Activated T-cell treated with anti-CD3 and anti-CD28 coated beads, Interleukin-2, amount 50 U/mL, for 1 hour (primary cell): ENCODE data around the gene AZGP1.
A peak's percentile ranks its signal among the peaks of the same experiment; 100 is the strongest.
"Not testable (repeated sequence)": the region's sequence is repeated elsewhere in the genome, so short reads cannot be mapped to it uniquely, and the experiment has no call there.

Experiments used
- DNase-seq: peaks from one replicate; pipeline ENCODE4 v3.0.0-alpha.2; 2020

Gene AZGP1

DNA sequence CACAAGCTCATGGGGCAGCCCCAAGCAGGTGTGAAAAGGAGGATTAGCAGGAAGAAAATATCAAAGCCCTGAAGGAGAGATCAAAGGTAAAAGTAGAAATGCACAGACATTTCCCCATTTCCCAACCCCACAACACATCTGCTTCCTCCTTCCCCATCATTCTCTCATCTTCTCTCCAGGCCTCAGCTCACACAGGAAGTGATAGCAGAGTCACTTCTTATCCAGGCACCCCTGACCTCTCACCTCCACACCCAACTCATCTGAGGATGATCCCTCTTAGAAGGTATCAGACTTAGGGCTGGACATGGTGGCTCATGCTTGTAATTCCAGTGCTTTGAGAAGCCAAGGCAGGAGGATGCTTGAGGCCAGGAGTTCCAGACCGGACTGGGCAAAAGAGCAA, 28.2 kb downstream of the AZGP1 start:
- DNase-seq: no peak

DNA sequence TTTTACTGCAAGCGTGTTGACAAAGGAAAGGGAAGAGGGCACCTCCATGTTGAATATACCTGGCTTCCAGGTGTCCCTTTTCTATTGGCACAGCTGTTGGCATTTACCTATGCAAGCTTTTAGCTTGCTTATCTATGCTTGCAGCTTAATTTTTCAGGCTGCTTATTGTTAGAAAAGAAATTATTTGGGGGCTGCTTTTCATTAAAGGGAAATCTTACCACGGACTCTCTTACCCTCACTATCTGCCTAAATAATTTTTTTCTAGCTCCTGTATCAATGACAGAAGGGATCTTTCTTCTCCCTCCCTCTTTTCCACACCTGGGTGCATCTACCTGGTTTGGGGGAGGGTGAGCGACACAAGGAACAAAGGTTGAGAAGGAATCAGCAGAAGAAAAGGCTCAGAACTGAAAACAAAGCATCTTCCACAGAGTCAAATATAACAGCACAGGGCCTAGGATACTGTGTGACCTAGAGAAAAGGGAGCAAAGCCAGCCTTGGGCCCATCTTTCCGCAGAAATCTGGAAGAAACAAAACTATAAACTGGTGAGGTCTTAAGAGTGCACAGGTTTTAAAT, 31.2 kb downstream of the AZGP1 start:
- no peak for DNase-seq

GRCh38 chr7:99943641-99944496, 32.0 kb downstream of the AZGP1 start:
- DNase-seq: no peak

DNA sequence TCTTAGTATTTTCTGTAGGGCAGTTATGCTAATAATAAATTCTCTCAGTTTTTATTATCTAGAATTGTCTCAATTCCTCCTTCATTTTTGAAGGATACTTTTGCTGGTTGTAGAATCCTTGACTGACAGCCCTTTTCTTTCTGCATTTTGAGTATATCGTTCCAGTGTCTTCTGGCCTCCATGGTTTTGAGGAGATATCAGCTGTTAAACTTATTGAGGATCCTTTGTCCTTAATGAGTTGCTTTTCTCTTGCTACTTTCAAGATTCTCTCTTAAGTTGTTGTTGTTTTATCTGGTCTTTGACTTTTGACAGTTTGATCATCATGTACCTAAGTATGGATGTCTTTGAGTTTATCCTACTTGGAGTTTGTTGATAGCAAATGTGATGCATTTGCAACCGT, 37.5 kb downstream of the AZGP1 start:
- DNase-seq: no peak

DNA sequence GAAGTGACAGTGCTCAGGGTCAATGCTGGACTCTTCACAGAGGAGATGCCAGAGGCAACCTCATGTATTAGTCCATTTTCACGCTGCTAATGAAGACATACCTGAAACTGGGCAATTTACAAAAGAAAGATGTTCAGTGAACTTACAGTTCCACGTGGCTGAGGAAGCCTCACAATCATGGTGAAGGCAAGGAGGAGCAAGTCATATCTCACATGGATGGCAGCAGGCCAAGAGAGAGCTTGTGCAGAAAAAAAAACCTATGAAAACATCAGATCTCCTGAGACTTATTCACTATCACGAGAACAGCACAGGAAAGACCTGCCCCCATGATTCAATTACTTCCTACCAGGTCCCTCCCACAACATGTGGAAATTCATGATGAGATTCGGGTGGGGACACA, 40.8 kb downstream of the AZGP1 start:
- not testable (repeated sequence) for DNase-seq

DNA sequence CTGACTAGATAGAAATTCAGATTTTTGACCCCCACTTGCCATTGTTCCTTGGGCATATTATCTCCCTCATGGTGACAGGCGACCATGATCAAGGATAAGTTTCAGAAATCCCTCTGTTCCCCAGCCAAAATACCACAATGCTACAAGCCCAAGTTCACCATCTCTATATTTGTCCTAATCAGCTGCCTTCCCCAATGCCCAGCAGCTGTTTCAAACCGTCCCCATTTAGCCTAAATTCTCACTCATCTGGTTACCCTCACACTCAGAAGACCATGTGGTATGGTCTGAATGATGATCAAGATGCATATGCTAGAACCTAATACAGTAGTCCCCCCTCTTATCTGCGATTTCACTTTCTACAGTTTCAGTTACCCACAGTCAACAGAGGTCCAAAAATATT, 45.5 kb downstream of the AZGP1 start:
- DNase-seq: no peak

GRCh38 chr7:99929730-99930053, 46.1 kb downstream of the AZGP1 start:
- DNase-seq: no peak

GRCh38 chr7:99928994-99929729, 46.7 kb downstream of the AZGP1 start, which contains the start of gene GJC3:
Gene GJC3, minus strand, starts transcription at chr7:99929620. Its CDS starts 0 bp downstream, at chr7:99929620.
- DNase-seq: peak; percentile 45

DNA sequence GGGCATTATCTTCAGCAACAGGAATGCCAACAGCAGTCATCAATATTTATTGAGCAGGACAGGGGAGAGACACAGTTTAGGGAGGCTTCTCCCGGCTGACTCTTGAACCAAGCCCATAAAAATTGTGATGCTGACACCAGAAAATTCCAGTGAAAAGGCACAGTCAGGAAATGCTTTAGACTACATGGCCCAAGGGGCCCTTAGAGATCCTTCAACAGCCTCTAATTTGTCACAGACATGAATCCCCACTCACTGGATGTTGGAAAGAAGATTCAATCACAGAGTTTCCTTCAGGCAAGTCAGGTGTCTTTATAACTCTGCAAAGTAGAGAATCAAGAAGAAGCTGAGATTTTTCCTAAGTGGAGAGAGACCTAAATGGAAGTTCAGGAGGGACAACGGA, 47.6 kb downstream of the AZGP1 start:
- no peak for DNase-seq

DNA sequence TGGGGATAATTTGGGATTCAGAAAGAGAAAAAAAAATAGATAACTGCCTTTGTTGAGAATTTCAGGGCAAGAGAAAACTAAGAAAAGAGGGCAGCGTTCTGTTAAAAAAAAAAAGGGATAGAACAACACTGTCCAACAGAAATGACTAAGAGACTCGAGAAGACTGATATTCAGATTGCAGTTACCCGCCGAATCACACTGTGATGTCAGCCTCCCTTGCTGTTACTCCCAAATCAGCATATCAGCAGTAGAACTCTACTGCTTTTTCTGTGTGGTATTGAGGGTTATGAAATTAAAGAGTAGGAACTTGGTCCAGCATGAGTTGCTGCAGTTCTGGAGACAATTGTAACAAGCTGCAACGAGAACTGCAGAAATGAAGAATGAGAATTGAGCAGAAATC, 48.3 kb downstream of the AZGP1 start:
- DNase-seq: no peak

DNA sequence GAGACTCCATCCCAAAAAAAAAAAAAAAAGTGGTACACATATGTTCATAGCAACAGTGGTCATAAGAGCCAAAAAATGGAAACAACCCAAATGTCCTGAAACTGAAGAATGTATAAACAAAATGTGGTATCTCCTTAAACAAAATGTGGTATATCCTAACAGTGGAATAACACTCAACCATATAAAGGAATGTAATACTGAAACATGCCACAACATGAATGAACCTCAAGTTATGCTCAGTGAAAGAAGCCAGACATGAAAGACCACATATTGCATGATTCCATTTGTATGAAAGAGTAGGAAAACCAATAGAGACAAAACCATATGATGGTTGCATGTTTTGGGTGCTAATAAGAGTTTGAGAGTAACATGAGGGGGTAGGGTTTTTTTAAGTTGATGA, 49.5 kb downstream of the AZGP1 start:
- DNase-seq: no peak

DNA sequence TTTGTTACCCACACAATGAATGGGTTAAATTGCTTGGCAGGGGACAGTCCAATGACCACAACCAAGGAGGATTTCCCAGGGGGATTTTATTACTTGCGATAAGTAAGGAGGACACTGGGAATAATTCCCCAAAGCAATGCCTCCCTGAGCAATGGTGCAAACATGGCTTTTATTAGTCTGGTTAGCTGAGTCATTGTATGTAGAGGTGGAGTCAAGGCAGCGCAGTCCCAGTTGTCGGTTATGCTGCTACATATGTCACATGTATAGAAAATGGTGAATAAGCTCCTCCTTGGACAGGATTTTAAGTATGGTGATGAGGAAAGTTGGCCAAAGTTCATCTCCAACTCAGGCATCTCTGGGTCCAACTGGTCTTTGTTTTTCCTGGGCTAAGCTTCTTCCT, 52.6 kb downstream of the AZGP1 start:
- no peak for DNase-seq

GRCh38 chr7:99920149-99920548, 55.7 kb downstream of the AZGP1 start:
- no peak for DNase-seq

DNA sequence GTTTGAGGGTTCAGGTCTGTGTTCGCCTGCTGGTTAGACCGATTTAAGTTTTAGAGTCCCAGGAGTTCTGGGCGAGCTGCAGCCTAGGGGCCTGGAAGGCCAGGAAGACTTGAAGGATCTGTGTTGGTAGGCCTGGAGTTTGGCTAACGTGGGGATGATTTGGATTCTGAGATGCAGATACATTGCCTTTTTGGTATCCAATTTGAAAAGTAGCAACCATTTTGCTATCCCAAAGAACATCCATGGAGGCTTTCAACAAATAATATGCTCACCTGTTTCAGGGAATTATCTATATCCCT, 56.1 kb downstream of the AZGP1 start:
- no peak for DNase-seq

- DNase-seq: peak; percentile 86
Measured at GRCh38 chr7:99918959-99919813, 56.6 kb downstream of the AZGP1 start, which contains the start of gene TRIM4. Gene TRIM4, minus strand, starts transcription at chr7:99919530. Its CDS starts 129 bp downstream, at chr7:99919401.
